HAP-1 (cell line): ENCODE data around the gene TMEM253.
A peak's percentile ranks its signal among the peaks of the same experiment; 100 is the strongest.

Source experiments
- DNase-seq, 2 experiments: peaks; one replicate each; pipeline ENCODE4 v3.0.0-alpha.2; 2016 to 2020; ENCODE audit warnings: low spot score in 2 of 2
- H3K27me3 ChIP-seq: fragments of 250-450 bp; sonication (Bioruptor Pico); 2 replicates; pipeline ENCODE4 v1.5.1; 2020; ENCODE audit warnings: low read depth, mild to moderate bottlenecking, moderate library complexity
- H3K36me3 ChIP-seq: fragments of 250-450 bp; sonication (Bioruptor Pico); replicated peaks from 2 replicates; pipeline ENCODE4 v1.5.1; 2020; ENCODE audit warnings: mild to moderate bottlenecking
- H3K4me1 ChIP-seq: fragments of 250-450 bp; sonication (Bioruptor Pico); 2 replicates; pipeline ENCODE4 v1.5.1; 2020; ENCODE audit warnings: mild to moderate bottlenecking
- H3K4me3 ChIP-seq: fragments of 250-450 bp; sonication (Bioruptor Pico); 2 replicates; pipeline ENCODE4 v1.5.1; 2020; ENCODE audit warnings: mild to moderate bottlenecking, moderate library complexity
- H3K9me3 ChIP-seq: fragments of 250-450 bp; sonication (Bioruptor Pico); 2 replicates; pipeline ENCODE4 v1.5.1; 2020; ENCODE audit warnings: mild to moderate bottlenecking, moderate library complexity
- in situ Hi-C: fragments of 300-500 bp; cut with MboI; formaldehyde crosslinking; loops from 3 replicates; pipeline ENCODE4 v1.14.3; 2020; ENCODE audit warnings: low sequenced_read_pairs, inconsistent platforms, mixed read lengths

TMEM253 gene

GRCh38 chr14:21090194-21090939, 10.5 kb upstream of the TMEM253 start:
- DNase-seq = no peak
- in situ Hi-C loops = loop anchor here (25.0 kb wide), 1 partner anchor 753 kb away; the partner anchor contains the start of genes CCNB1IP1 and PARP2
- peaks cover 17% of the 10 kb centered on the region for H3K4me1 ChIP-seq
- no peaks in the 10 kb centered on the region for H3K9me3 ChIP-seq
- H3K4me3 ChIP-seq = no peak overlapping the region
- no peaks in the 10 kb centered on the region for H3K27me3 ChIP-seq
- H3K36me3 ChIP-seq = peaks cover 43% of the 10 kb centered on the region

- Histone ChIP-seq H3K4me1 (peaks cover 20% of the 10 kb centered on the region), H3K36me3 (peaks cover 43% of the 10 kb centered on the region), H3K27me3 (no peaks in the 10 kb centered on the region), H3K4me3 (no peak overlapping the region), H3K9me3 (no peaks in the 10 kb centered on the region)
- in situ Hi-C loops = loop anchor here (25.0 kb wide), 1 partner anchor 754 kb away; the partner anchor contains the start of genes CCNB1IP1 and PARP2
- DNase-seq = no peak
Observed at GRCh38 chr14:21090940-21091663, 9.8 kb upstream of the TMEM253 start.

- in situ Hi-C loops = loop anchor here (25.0 kb wide), 1 partner anchor 755 kb away; the partner anchor contains the start of genes CCNB1IP1 and PARP2
Observed at GRCh38 chr14:21091821-21092272, 9.0 kb upstream of the TMEM253 start.

GRCh38 chr14:21092273-21093011, 8.4 kb upstream of the TMEM253 start:
- no peak overlapping the region for H3K4me3 ChIP-seq

More at GRCh38 chr14:21091821-21092272, 9.0 kb upstream of the TMEM253 start:
- Histone ChIP-seq H3K27me3 (no peaks in the 10 kb centered on the region), H3K36me3 (peaks cover 43% of the 10 kb centered on the region), H3K4me3 (no peak overlapping the region), H3K4me1 (peaks cover 23% of the 10 kb centered on the region), H3K9me3 (no peaks in the 10 kb centered on the region)
- no peak for DNase-seq

GRCh38 chr14:21093018-21093417, 7.8 kb upstream of the TMEM253 start:
- Histone ChIP-seq H3K36me3 (peaks cover 43% of the 10 kb centered on the region), H3K9me3 (no peaks in the 10 kb centered on the region), H3K27me3 (no peaks in the 10 kb centered on the region), H3K4me3 (no peak overlapping the region), H3K4me1 (peaks cover 30% of the 10 kb centered on the region)
- in situ Hi-C loops = loop anchor here (25.0 kb wide), 1 partner anchor 756 kb away; the partner anchor contains the start of genes CCNB1IP1 and PARP2
- DNase-seq = no peak

More at GRCh38 chr14:21092273-21093011, 8.4 kb upstream of the TMEM253 start:
- H3K4me1 ChIP-seq = peaks cover 29% of the 10 kb centered on the region
- DNase-seq = peak; percentile 54 to 93
- peaks cover 43% of the 10 kb centered on the region for H3K36me3 ChIP-seq
- in situ Hi-C loops = loop anchor here (25.0 kb wide), 1 partner anchor 755 kb away; the partner anchor contains the start of genes CCNB1IP1 and PARP2
- no peaks in the 10 kb centered on the region for H3K9me3 ChIP-seq
- H3K27me3 ChIP-seq = no peaks in the 10 kb centered on the region

GRCh38 chr14:21093769-21094681, 6.8 kb upstream of the TMEM253 start:
- Histone ChIP-seq H3K4me3 (peak overlapping the region; percentile 21), H3K4me1 (peaks cover 30% of the 10 kb centered on the region), H3K9me3 (no peaks in the 10 kb centered on the region), H3K36me3 (peaks cover 39% of the 10 kb centered on the region), H3K27me3 (no peaks in the 10 kb centered on the region)
- in situ Hi-C loops = loop anchor here (25.0 kb wide), 1 partner anchor 757 kb away; the partner anchor contains the start of genes CCNB1IP1 and PARP2
- DNase-seq = peak; percentile 89

- Histone ChIP-seq H3K27me3 (no peaks in the 10 kb centered on the region), H3K4me3 (no peak overlapping the region), H3K9me3 (no peaks in the 10 kb centered on the region), H3K4me1 (peaks cover 33% of the 10 kb centered on the region), H3K36me3 (peaks cover 26% of the 10 kb centered on the region)
- no peak for DNase-seq
- in situ Hi-C loops = loop anchor here (25.0 kb wide), 1 partner anchor 758 kb away; the partner anchor contains the start of genes CCNB1IP1 and PARP2
Observed at GRCh38 chr14:21095430-21096205, 5.2 kb upstream of the TMEM253 start.

GRCh38 chr14:21096438-21096837, 4.4 kb upstream of the TMEM253 start:
- peaks cover 33% of the 10 kb centered on the region for H3K4me1 ChIP-seq
- H3K4me3 ChIP-seq = no peak overlapping the region
- H3K9me3 ChIP-seq = no peaks in the 10 kb centered on the region
- in situ Hi-C loops = loop anchor here (25.0 kb wide), 1 partner anchor 759 kb away; the partner anchor contains the start of genes CCNB1IP1 and PARP2
- H3K36me3 ChIP-seq = peaks cover 18% of the 10 kb centered on the region
- H3K27me3 ChIP-seq = no peaks in the 10 kb centered on the region
- no peak for DNase-seq

- DNase-seq = no peak
- peak overlapping the region; percentile 37 for H3K4me3 ChIP-seq
- peaks cover 33% of the 10 kb centered on the region for H3K4me1 ChIP-seq
- in situ Hi-C loops = loop anchor here (25.0 kb wide), 1 partner anchor 760 kb away; the partner anchor contains the start of genes CCNB1IP1 and PARP2
- H3K9me3 ChIP-seq = no peaks in the 10 kb centered on the region
- H3K27me3 ChIP-seq = no peaks in the 10 kb centered on the region
- peaks cover 11% of the 10 kb centered on the region for H3K36me3 ChIP-seq
Observed at GRCh38 chr14:21096978-21097635, 3.8 kb upstream of the TMEM253 start.

GRCh38 chr14:21097636-21098075, 3.2 kb upstream of the TMEM253 start:
- H3K4me1 ChIP-seq = peaks cover 36% of the 10 kb centered on the region
- in situ Hi-C loops = loop anchor here (25.0 kb wide), 1 partner anchor 760 kb away; the partner anchor contains the start of genes CCNB1IP1 and PARP2
- H3K4me3 ChIP-seq = peak overlapping the region; percentile 37

More at GRCh38 chr14:21097636-21098075, 3.2 kb upstream of the TMEM253 start:
- DNase-seq = peak in 1 of 2 experiments; percentile 69
- Histone ChIP-seq H3K27me3 (no peaks in the 10 kb centered on the region), H3K9me3 (no peaks in the 10 kb centered on the region), H3K36me3 (peaks cover 5% of the 10 kb centered on the region)
